ENCODE data around the gene CALM1.

DNA sequence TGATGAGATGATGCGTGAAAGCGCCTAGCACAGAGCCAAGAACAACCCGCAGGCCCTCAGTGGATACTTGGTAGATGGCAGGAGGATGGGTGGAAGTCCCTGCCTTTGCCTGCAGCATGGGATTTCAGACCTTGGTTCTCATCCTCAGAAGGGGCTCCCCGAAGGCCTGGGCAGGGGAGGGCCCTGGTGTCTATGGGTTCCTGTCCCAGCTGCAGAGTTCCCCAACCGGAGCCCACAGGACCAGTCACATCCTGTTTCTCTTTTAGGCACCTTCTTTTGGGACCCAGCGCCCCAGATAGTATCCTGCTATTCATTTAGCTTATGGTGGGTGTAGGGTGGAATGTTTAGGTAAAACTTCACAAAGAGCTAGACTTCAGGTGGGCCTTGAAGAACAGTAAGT lies 55.5 kb downstream of the CALM1 start:
- TF ChIP-seq, protein P1, sequence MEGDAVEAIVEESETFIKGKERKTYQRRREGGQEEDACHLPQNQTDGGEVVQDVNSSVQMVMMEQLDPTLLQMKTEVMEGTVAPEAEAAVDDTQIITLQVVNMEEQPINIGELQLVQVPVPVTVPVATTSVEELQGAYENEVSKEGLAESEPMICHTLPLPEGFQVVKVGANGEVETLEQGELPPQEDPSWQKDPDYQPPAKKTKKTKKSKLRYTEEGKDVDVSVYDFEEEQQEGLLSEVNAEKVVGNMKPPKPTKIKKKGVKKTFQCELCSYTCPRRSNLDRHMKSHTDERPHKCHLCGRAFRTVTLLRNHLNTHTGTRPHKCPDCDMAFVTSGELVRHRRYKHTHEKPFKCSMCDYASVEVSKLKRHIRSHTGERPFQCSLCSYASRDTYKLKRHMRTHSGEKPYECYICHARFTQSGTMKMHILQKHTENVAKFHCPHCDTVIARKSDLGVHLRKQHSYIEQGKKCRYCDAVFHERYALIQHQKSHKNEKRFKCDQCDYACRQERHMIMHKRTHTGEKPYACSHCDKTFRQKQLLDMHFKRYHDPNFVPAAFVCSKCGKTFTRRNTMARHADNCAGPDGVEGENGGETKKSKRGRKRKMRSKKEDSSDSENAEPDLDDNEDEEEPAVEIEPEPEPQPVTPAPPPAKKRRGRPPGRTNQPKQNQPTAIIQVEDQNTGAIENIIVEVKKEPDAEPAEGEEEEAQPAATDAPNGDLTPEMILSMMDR (IDR thresholded peaks at IDR 0.05) = no peak
- TF ChIP-seq ZFX (IDR thresholded peaks at IDR 0.05; ENCODE audit: borderline replicate concordance) = no peak
